Adrenal gland (tissue), 5 donors: ENCODE results near the gene HPSE.

Experiments
- CTCF ChIP-seq, 6 experiments: fragments of 450-650 bp in 4 of 6; fragments of 200-600 bp in 2 of 6; sonication (generic) in 1 of 6; IDR thresholded peaks; 1 replicate in 5 of 6; 2 replicates in 1 of 6; pipeline versions ENCODE4 v1.5.1 to v1.8.0; 2016 to 2021; ENCODE audit warnings: antibody characterized with exemption in 6 of 6, mild to moderate bottlenecking in 2 of 6, moderate library complexity in 1 of 6
- POLR2A ChIP-seq, 2 donors: fragments of 450-650 bp; IDR thresholded peaks; one replicate each; pipeline ENCODE4 v1.6.1; 2017; ENCODE audit warnings: antibody characterized with exemption in 2 of 2, mild to moderate bottlenecking in 2 of 2, moderate library complexity in 1 of 2
- donor health status: DM: no; HTN: no; CAD: no.

GRCh38 chr4:83307920-83308319 is 26.7 kb downstream of the HPSE start:
- TF ChIP-seq CTCF (IDR thresholded peaks at IDR 0.05): no peak
- TF ChIP-seq POLR2A (IDR thresholded peaks at IDR 0.05): no peak
